ENCODE data around the gene FZD10. TPM values are rescaled to one million over a fixed set of nuclear protein-coding genes. Genes with fewer than 3 reads are reported as not detected.

Gene FZD10
- total and polyA plus RNA-seq, 2 of the 8 experiments (the other 6 are each of a cell fraction or from before 2014, with no cell fraction given) = 0.11 to 0.60 TPM

Other genes with a start within 250 kb of the FZD10 start
- not detected in 2 replicates for gene PIWIL1, start 175.4 kb downstream of the FZD10 start, total RNA-seq (2021; fragmentation: NEBNext Ultra II Directional; extraction: Animal tissue kit (Norgen Biotek cat#: 25700))
- 0.02 TPM in 1 of 2 replicates, not detected in the other for gene PIWIL1, start 175.4 kb downstream of the FZD10 start, polyA plus RNA-seq (2011; rRNA removed)